ENCODE measurements around the gene VSTM2L.
A peak's percentile ranks its signal among the peaks of the same experiment; 100 is the strongest.

Gene VSTM2L

GRCh38 chr20:37933786-37934633 lies 31.1 kb downstream of the VSTM2L start:
- H3K9me3 Mint-ChIP-seq, result no peaks in the 10 kb centered on the region
- ATAC-seq, result no peak
- H3K4me3 Mint-ChIP-seq, result no peak overlapping the region
- no peak overlapping the region for H3K27ac Mint-ChIP-seq
- H3K4me1 Mint-ChIP-seq, result no peaks in the 10 kb centered on the region
- no peaks in the 10 kb centered on the region for H3K36me3 Mint-ChIP-seq
- DNase-seq (ENCODE audit: low spot score in 2 of 2), result no peak

- Mint-ChIP-seq H3K27ac (no peak overlapping the region), H3K9me3 (no peaks in the 10 kb centered on the region), H3K4me1 (no peaks in the 10 kb centered on the region), H3K4me3 (no peak overlapping the region), H3K36me3 (no peaks in the 10 kb centered on the region)
- no peak for DNase-seq (ENCODE audit: low spot score in 2 of 2)
- no peak for ATAC-seq
These were observed 31.9 kb downstream of the VSTM2L start for GRCh38 chr20:37934634-37935375.

- DNase-seq (ENCODE audit: low spot score in 2 of 2) (no peak), ATAC-seq (no peak)
- H3K4me3 Mint-ChIP-seq, result no peak overlapping the region
- H3K36me3 Mint-ChIP-seq, result no peaks in the 10 kb centered on the region
- H3K27ac Mint-ChIP-seq, result no peak overlapping the region
- no peaks in the 10 kb centered on the region for H3K4me1 Mint-ChIP-seq
- H3K9me3 Mint-ChIP-seq, result no peaks in the 10 kb centered on the region
These were observed 32.5 kb downstream of the VSTM2L start for GRCh38 chr20:37935435-37935834.

GRCh38 chr20:37936041-37936440 lies 33.1 kb downstream of the VSTM2L start:
- ATAC-seq (no peak), DNase-seq (ENCODE audit: low spot score in 2 of 2) (no peak)
- Mint-ChIP-seq H3K27ac (no peak overlapping the region), H3K4me1 (no peaks in the 10 kb centered on the region), H3K36me3 (no peaks in the 10 kb centered on the region), H3K4me3 (no peak overlapping the region), H3K9me3 (no peaks in the 10 kb centered on the region)

GRCh38 chr20:37936451-37936850 lies 33.5 kb downstream of the VSTM2L start:
- no peaks in the 10 kb centered on the region for H3K4me1 Mint-ChIP-seq
- no peak for DNase-seq (ENCODE audit: low spot score in 2 of 2)
- no peaks in the 10 kb centered on the region for H3K9me3 Mint-ChIP-seq
- no peaks in the 10 kb centered on the region for H3K36me3 Mint-ChIP-seq
- ATAC-seq, result no peak
- no peak overlapping the region for H3K4me3 Mint-ChIP-seq
- no peak overlapping the region for H3K27ac Mint-ChIP-seq

GRCh38 chr20:37937686-37938085 lies 34.8 kb downstream of the VSTM2L start:
- Mint-ChIP-seq H3K9me3 (no peaks in the 10 kb centered on the region), H3K27ac (no peak overlapping the region), H3K36me3 (no peaks in the 10 kb centered on the region), H3K4me1 (no peaks in the 10 kb centered on the region), H3K4me3 (no peak overlapping the region)
- DNase-seq (ENCODE audit: low spot score in 2 of 2), result no peak
- no peak for ATAC-seq

DNA sequence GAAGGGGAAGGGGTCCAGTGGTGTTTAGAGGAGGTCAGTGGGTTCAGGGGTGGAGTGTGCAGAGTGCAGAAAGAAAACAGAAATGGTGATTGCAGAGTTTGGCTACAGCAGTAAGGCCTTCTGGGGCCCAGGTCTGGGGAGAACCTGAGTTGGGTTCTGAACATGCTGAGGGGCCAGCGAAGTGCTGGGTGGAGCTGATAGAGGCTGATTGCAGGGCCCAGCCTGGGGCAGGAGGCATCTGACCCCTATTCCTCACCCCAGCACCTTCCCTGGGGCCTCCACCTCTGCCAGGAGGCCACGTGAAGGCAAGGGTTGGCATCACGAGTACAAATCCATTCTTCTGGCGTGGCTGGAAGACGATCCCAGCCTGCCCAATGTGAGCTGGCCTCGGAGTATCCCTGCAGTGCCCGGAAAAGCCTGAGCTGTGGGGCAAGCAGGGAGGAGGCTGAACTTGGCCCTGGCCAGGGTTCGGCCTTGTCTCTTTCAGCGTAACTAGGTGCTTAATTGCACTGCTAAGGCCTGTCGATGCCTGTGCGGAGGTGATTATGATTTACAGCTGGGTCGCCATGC lies 35.3 kb downstream of the VSTM2L start:
- H3K36me3 Mint-ChIP-seq, result no peaks in the 10 kb centered on the region
- no peaks in the 10 kb centered on the region for H3K4me1 Mint-ChIP-seq
- H3K27ac Mint-ChIP-seq, result no peak overlapping the region
- H3K4me3 Mint-ChIP-seq, result no peak overlapping the region
- DNase-seq (ENCODE audit: low spot score in 2 of 2), result no peak
- H3K9me3 Mint-ChIP-seq, result no peaks in the 10 kb centered on the region
- no peak for ATAC-seq

DNA sequence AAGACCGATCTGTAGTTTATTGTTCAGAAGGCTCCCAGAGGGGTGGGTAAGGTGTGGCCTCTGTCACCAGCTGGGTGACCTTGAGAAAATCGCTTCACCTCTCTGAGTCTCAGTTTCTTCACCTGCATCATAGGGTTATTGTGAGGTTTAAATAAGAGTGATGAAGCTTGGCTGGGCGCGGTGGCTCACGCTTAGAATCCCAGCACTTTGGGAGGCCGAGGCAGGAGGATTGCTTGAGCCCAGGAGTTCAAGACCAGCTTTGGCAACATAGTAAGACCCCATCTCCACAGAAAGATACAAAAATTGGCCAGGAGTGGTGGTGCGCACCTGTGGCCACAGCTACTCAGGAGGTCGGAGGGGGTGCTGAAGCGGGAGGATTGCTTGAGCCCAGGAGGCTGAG lies 36.0 kb downstream of the VSTM2L start:
- no peaks in the 10 kb centered on the region for H3K36me3 Mint-ChIP-seq
- H3K4me1 Mint-ChIP-seq, result no peaks in the 10 kb centered on the region
- DNase-seq (ENCODE audit: low spot score in 2 of 2) (no peak), ATAC-seq (no peak)
- H3K4me3 Mint-ChIP-seq, result no peak overlapping the region
- no peak overlapping the region for H3K27ac Mint-ChIP-seq
- no peaks in the 10 kb centered on the region for H3K9me3 Mint-ChIP-seq

DNA sequence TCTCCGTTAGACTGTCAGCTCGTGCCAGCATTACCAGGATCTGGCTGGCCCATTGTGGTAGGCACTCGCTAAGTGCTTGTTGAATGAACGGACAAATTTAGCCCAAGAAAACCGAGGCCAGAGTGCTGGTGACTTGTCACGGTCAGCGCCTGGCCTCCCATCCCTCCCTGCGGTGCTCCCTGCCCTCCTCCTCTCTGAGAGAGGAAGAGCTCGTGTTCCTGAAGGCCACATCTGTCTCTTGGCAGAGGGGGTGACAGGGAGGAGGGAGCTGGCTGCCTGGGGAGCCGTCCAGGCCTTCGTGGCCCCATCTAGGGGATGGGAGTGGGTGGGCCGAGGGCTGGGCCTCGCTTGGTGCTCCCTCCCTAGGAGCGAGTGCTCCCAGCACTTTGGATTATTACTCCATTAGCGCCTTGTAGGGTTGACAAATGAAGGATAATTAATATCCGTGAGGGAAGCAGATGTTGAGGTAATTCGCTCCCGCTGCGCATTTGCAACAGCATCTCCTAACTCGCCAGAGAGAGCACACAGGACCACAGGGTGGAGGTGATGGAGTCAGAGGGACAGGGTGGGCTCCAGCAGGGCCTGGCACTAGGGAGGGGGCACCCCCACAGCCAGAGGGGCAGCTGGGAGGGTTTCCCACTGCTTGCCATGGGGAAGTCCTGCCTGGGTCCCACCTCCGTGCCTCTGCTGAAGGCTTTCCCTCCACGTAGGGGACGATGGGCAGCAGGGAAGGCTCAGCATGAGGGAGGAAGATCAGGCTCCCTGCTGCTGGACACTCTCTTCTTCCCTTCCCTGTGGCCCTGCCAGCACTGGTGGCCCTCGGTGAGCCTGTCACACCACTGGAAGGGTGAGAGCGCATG lies 37.0 kb downstream of the VSTM2L start:
- no peak overlapping the region for H3K27ac Mint-ChIP-seq
- ATAC-seq, result no peak

GRCh38 chr20:37940858-37941257 lies 37.9 kb downstream of the VSTM2L start:
- no peaks in the 10 kb centered on the region for H3K4me1 Mint-ChIP-seq
- H3K9me3 Mint-ChIP-seq, result no peaks in the 10 kb centered on the region
- no peak overlapping the region for H3K4me3 Mint-ChIP-seq
- DNase-seq (ENCODE audit: low spot score in 2 of 2) (no peak), ATAC-seq (no peak)
- no peak overlapping the region for H3K27ac Mint-ChIP-seq
- no peaks in the 10 kb centered on the region for H3K36me3 Mint-ChIP-seq

More for the DNA sequence above, 37.0 kb downstream of the VSTM2L start:
- no peak for DNase-seq (ENCODE audit: low spot score in 2 of 2)
- Mint-ChIP-seq H3K4me1 (no peaks in the 10 kb centered on the region), H3K4me3 (no peak overlapping the region), H3K9me3 (no peaks in the 10 kb centered on the region), H3K36me3 (no peaks in the 10 kb centered on the region)

DNA sequence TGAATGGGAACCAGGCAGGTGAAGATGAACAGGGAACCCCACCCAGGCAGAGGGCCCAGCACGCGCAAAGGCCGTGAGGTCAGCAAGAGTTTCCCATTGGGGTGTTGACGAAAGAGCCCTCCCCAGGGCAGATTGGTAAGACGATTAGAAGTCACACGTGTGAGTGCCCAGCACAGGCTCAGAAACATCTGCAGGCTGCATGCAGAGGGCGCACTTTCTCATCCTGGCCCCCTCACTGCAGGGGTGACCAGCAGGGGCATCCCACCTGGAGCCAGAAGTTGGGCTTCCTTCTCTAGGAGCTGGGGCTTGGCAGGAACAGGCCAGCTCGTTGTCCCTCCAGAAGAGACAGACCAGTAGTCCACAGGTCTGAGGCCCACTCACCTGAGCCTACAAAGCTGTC lies 38.4 kb downstream of the VSTM2L start:
- ATAC-seq, result no peak

DNA sequence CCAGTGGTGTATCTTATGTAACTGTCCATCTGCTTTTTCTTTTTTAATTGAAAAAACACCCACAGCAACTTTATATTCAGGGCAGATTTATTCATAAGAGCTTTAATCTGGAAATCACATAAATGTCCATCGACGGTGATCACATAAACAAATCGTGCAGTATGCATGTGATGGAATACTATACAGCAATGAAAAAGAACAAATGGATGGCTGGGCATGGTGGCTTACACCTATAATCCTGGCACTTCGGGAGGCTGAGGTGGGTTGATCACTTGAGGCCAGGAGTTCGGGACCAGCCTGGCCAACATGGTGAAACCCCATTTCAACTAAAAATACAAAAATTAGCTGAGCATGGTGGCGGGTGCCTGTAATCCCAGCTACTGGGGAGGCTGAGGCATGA lies 39.1 kb downstream of the VSTM2L start:
- Mint-ChIP-seq H3K4me3 (no peak overlapping the region), H3K4me1 (no peaks in the 10 kb centered on the region), H3K27ac (no peak overlapping the region), H3K9me3 (no peaks in the 10 kb centered on the region), H3K36me3 (no peaks in the 10 kb centered on the region)
- no peak for DNase-seq (ENCODE audit: low spot score in 2 of 2)
- no peak for ATAC-seq

More for the DNA sequence above, 38.4 kb downstream of the VSTM2L start:
- no peak for DNase-seq (ENCODE audit: low spot score in 2 of 2)
- Mint-ChIP-seq H3K4me3 (no peak overlapping the region), H3K4me1 (no peaks in the 10 kb centered on the region), H3K36me3 (no peaks in the 10 kb centered on the region), H3K27ac (no peak overlapping the region), H3K9me3 (no peaks in the 10 kb centered on the region)

DNA sequence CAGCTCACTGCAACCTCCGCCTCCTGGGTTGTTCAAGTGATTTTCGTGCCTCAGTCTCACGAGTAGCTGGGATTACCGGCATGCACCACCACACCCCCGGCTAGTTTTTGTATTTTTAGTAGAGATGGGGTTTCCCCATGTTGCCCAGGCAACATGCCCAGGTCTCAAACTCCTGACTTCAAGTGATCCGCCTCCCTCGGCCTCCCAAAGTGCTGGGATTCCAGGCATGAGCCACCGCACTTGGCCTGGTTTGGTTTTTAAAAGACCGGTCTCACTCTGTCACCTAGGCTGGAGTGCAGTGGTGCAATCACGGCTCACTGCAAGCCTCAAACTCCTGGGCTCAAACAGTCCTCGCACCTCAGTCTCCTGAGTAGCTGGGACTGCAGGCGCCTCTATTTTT lies 40.1 kb downstream of the VSTM2L start:
- Mint-ChIP-seq H3K9me3 (peaks cover 2% of the 10 kb centered on the region), H3K4me3 (no peak overlapping the region), H3K27ac (no peak overlapping the region), H3K4me1 (no peaks in the 10 kb centered on the region), H3K36me3 (no peaks in the 10 kb centered on the region)
- DNase-seq (ENCODE audit: low spot score in 2 of 2), result peak in 1 of 2 donors; percentile 17
- no peak for ATAC-seq

- no peak overlapping the region for H3K27ac Mint-ChIP-seq
- peaks cover 2% of the 10 kb centered on the region for H3K9me3 Mint-ChIP-seq
- H3K36me3 Mint-ChIP-seq, result no peaks in the 10 kb centered on the region
- ATAC-seq (no peak), DNase-seq (ENCODE audit: low spot score in 2 of 2) (peak in 1 of 2 donors; percentile 36)
- H3K4me1 Mint-ChIP-seq, result no peaks in the 10 kb centered on the region
- no peak overlapping the region for H3K4me3 Mint-ChIP-seq
These were observed 40.9 kb downstream of the VSTM2L start for GRCh38 chr20:37943501-37944455.

Data from stimulated activated effector memory CD8-positive, alpha-beta T cell treated with anti-CD3 and anti-CD28 coated beads, Interleukin-12 subunit alpha, Interleukin-12 subunit beta, amount 100 ng/mL, for 72 hours (primary cell).